ENCODE data around the gene CDCA7L.

GRCh38 chr7:21887779-21888178 lies 57.9 kb downstream of the CDCA7L start:
- TF ChIP-seq CTCF (IDR thresholded peaks at IDR 0.05) (no peak), POLR2A (IDR thresholded peaks at IDR 0.05) (no peak)
